GM18868 (cell line): ENCODE measurements around the gene SMPD2.

Experiments
- ATAC-seq: cut with Tn5 transposase; IDR thresholded peaks from one replicate; pipeline ENCODE4 v1.9.1; 2021; ENCODE audit warnings: mild to moderate bottlenecking, moderate library complexity; ENCODE audit not compliant: unreplicated experiment

Gene SMPD2

GRCh38 chr6:109482905-109483734 is 42.6 kb downstream of the SMPD2 start, which contains the start of gene ZBTB24:
Gene ZBTB24 (minus strand): TSS chr6:109483219. CDS start chr6:109482026, 1,193 bp downstream.
- peak; percentile 94 for ATAC-seq

DNA sequence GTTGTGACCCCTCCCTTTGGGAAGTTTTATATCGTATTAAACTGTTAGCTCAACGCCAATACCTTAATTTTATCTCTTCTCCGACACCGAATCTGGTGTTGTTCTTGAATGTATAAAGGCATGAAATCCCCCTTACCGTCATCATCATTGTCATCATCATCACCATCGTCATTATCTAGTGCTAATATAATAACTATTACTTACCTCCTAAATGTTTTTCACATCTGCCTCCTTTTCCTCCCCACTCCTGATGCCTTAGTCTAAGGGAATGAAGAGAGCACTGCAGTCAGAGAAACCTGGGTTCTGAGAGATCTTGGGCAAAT is 43.2 kb downstream of the SMPD2 start:
- no peak for ATAC-seq

- ATAC-seq = no peak
Measured at GRCh38 chr6:109484122-109484521, 43.6 kb downstream of the SMPD2 start.

DNA sequence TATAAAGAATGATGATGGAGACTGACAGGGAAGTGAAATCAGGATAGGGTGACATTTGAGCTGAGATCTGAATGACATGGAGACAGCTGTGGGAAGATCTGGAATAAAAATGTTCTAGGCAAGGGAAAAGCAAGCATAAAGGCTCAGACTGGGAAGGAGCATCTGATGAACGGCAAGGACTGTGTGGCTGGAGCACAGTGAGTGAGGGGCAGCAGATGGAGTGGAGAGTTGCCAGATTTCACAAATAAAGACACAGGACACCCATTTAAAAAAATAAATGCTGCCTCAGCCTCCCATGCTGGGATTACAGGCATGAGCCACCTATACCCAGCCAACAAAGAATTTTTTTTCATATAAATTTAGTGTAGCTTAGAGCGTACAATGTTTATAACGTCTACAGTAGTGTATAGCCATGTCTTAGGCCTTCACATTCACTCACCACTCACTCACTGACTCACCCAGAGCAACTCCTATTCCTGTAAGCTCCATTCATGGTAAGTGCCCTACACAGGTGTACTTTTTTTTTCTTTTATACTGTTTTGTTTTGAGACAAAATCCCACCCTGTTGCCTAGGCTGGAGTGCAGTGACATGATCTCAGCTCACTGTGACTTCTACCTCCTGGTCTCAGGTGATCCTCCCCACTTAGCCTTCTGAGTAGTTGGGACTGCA is 44.9 kb downstream of the SMPD2 start:
- ATAC-seq = no peak

DNA sequence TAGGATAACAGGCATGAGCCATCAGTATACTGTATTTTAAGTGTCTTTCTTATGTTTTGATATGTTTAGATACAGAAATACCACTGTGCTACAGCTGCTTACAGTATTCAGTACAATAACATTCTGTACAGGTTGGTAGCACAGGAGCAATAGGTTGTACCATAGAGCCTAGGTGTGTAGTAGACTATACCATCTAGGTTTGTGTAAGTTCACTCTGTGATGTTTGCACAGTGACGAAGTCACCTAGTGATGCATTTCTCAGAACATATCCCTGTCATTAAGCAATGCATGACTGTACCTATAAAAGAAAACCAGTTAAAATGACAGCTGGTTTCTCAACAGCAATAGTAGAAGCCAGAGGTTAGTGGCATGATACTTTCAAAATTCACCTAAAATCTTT is 45.5 kb downstream of the SMPD2 start:
- ATAC-seq = no peak

DNA sequence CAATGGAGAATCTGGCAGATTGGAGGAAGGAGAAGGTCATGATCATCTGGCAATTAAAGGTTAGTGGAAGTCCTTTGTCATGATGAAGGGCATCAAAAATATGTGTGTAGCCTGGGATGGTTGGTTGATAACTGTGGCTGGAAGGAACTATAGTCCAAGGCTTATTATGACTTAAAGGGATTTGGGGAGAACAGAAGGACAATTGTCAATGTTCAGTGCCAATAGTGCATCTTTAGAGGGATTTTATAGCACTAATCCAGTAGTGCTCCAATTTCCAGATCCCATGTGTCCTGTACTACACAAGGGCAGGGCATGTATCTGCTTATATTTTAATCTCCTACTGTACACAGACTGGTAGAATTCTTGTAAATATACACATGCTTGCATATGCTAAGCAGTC is 47.5 kb downstream of the SMPD2 start:
- no peak for ATAC-seq

- no peak for ATAC-seq
Measured at GRCh38 chr6:109490713-109491112, 50.2 kb downstream of the SMPD2 start.

DNA sequence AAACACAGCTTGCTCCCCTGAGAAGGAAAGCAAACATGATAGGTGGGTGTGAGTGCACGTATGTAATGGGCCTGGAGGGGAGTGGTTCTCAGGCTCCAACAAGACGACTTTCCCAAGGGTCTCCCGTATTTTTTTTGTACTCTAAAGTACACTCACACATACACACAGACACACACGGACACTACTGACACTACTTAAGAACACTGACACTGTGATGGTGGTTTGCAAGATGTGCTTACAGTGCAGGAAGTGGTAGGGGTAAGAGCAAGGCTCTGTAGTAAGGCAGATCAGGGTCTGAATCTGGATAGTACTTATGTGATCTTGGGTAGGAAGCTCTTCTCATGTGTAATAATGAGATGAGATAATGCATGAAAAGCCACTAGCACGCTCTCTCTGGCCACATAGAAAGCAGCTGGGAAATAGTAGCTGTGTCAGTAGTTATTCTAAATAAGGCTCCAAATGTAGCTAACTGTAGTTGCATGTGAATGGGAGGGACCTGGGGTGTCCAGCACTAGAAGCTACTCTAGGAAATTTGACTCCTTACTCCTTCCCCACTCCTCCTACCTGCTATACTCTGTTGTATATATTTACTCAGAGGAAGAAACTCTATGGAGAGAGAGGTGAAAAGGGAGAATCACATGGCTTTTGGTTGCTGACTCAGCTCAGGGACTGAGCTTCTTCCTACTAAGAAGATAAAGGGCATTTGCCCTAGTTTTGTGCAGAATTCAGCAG is 50.8 kb downstream of the SMPD2 start:
- peak; percentile 62 for ATAC-seq
